ENCODE measurements around the gene NDUFA8.

DNA sequence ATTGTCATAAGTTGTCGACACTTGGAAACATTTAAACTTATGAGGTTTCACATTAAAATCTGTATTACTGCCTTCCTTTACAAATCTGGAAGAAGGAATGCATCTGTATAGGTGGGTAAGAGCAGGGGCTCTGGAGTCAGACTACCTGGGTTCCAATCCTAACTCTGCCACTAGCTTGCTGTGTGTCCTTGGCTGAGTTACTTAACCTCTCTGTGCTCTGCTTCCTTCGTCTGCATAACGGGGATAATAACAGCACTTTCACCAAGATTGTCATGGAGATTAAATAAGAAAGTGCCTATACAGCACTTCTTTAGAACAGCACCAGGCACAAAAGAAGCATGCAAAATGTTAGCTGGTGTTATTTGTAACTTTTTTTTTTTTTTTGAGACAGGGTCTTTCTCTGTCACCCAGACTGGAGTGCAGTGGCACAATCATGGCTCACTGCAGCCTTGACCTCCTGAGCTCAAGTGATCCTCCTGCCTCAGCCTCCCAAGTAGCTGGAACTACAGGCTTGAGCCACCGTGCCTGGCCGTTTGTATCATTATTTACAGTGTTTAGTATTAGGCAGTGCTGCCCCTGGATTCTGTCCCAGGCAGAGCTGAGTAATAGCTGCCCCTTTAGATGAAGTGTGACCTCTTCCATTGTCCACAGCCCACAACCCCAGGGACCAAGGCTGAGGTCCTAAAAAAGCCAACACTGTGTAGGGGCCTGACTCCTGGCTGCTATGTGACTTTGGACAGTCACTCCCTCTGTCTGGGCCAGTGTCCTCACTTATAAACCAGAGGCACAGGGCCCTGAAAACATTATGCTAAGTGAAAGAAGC, 41.0 kb downstream of the NDUFA8 start:
- TF ChIP-seq EZH2 (IDR thresholded peaks at IDR 0.05; ENCODE audit: borderline replicate concordance, control insufficient read depth, low read depth, low read length) (no peak), ZNF217 (IDR thresholded peaks at IDR 0.05) (no peak), YY1 (IDR thresholded peaks at IDR 0.05; ENCODE audit: low read depth, low read length) (no peak), EED (IDR thresholded peaks at IDR 0.05; ENCODE audit: low read depth) (no peak), TAF1 (IDR thresholded peaks at IDR 0.05; ENCODE audit: borderline replicate concordance, low read depth, low read length) (no peak), POLR2AphosphoS2 (IDR thresholded peaks at IDR 0.05; ENCODE audit: low read depth, low read length) (no peak), SIN3A (IDR thresholded peaks at IDR 0.05; ENCODE audit: low read depth, low read length) (no peak), LARP7 (IDR thresholded peaks at IDR 0.05) (no peak)
- TF ChIP-seq, protein P1, sequence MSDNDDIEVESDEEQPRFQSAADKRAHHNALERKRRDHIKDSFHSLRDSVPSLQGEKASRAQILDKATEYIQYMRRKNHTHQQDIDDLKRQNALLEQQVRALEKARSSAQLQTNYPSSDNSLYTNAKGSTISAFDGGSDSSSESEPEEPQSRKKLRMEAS (IDR thresholded peaks at IDR 0.05; ENCODE audit: low read depth, low read length) = no peak
- TF ChIP-seq, protein P2, sequence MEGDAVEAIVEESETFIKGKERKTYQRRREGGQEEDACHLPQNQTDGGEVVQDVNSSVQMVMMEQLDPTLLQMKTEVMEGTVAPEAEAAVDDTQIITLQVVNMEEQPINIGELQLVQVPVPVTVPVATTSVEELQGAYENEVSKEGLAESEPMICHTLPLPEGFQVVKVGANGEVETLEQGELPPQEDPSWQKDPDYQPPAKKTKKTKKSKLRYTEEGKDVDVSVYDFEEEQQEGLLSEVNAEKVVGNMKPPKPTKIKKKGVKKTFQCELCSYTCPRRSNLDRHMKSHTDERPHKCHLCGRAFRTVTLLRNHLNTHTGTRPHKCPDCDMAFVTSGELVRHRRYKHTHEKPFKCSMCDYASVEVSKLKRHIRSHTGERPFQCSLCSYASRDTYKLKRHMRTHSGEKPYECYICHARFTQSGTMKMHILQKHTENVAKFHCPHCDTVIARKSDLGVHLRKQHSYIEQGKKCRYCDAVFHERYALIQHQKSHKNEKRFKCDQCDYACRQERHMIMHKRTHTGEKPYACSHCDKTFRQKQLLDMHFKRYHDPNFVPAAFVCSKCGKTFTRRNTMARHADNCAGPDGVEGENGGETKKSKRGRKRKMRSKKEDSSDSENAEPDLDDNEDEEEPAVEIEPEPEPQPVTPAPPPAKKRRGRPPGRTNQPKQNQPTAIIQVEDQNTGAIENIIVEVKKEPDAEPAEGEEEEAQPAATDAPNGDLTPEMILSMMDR (IDR thresholded peaks at IDR 0.05 in 2 of 3, conservative IDR thresholded peaks at IDR 0.05 in 1 of 3; ENCODE audit: control insufficient read depth in 2 of 3, extremely low read depth in 1 of 3, insufficient read depth in 1 of 3, low read depth in 3 of 3, low read length in 3 of 3) = no peak
- TF ChIP-seq, protein P3, sequence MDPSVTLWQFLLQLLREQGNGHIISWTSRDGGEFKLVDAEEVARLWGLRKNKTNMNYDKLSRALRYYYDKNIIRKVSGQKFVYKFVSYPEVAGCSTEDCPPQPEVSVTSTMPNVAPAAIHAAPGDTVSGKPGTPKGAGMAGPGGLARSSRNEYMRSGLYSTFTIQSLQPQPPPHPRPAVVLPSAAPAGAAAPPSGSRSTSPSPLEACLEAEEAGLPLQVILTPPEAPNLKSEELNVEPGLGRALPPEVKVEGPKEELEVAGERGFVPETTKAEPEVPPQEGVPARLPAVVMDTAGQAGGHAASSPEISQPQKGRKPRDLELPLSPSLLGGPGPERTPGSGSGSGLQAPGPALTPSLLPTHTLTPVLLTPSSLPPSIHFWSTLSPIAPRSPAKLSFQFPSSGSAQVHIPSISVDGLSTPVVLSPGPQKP (IDR thresholded peaks at IDR 0.05; ENCODE audit: low read depth, low read length) = no peak
- TF ChIP-seq, protein P4, sequence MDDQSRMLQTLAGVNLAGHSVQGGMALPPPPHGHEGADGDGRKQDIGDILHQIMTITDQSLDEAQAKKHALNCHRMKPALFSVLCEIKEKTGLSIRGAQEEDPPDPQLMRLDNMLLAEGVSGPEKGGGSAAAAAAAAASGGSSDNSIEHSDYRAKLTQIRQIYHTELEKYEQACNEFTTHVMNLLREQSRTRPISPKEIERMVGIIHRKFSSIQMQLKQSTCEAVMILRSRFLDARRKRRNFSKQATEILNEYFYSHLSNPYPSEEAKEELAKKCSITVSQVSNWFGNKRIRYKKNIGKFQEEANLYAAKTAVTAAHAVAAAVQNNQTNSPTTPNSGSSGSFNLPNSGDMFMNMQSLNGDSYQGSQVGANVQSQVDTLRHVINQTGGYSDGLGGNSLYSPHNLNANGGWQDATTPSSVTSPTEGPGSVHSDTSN (IDR thresholded peaks at IDR 0.05; ENCODE audit: insufficient replicate concordance, low read depth, low read length) = no peak
- TF ChIP-seq, protein P5, sequence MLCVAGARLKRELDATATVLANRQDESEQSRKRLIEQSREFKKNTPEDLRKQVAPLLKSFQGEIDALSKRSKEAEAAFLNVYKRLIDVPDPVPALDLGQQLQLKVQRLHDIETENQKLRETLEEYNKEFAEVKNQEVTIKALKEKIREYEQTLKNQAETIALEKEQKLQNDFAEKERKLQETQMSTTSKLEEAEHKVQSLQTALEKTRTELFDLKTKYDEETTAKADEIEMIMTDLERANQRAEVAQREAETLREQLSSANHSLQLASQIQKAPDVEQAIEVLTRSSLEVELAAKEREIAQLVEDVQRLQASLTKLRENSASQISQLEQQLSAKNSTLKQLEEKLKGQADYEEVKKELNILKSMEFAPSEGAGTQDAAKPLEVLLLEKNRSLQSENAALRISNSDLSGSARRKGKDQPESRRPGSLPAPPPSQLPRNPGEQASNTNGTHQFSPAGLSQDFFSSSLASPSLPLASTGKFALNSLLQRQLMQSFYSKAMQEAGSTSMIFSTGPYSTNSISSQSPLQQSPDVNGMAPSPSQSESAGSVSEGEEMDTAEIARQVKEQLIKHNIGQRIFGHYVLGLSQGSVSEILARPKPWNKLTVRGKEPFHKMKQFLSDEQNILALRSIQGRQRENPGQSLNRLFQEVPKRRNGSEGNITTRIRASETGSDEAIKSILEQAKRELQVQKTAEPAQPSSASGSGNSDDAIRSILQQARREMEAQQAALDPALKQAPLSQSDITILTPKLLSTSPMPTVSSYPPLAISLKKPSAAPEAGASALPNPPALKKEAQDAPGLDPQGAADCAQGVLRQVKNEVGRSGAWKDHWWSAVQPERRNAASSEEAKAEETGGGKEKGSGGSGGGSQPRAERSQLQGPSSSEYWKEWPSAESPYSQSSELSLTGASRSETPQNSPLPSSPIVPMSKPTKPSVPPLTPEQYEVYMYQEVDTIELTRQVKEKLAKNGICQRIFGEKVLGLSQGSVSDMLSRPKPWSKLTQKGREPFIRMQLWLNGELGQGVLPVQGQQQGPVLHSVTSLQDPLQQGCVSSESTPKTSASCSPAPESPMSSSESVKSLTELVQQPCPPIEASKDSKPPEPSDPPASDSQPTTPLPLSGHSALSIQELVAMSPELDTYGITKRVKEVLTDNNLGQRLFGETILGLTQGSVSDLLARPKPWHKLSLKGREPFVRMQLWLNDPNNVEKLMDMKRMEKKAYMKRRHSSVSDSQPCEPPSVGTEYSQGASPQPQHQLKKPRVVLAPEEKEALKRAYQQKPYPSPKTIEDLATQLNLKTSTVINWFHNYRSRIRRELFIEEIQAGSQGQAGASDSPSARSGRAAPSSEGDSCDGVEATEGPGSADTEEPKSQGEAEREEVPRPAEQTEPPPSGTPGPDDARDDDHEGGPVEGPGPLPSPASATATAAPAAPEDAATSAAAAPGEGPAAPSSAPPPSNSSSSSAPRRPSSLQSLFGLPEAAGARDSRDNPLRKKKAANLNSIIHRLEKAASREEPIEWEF (IDR thresholded peaks at IDR 0.05; ENCODE audit: insufficient replicate concordance, low read depth, low read length) = no peak

All from GM12878 (cell line).